A673 (cell line): ENCODE measurements around the gene TRIM46. TPM values are rescaled to one million over a fixed set of nuclear protein-coding genes. Genes with fewer than 3 reads are reported as not detected.

Experiments
- BruUV-seq: library from RNA; stranded (reverse); fragments of 400-500 nt; replicated peaks from 2 replicates; lab custom pipeline; 2021; lab: Mats Ljungman, UMichigan
- CTCF ChIA-PET: fragments of 300-600 bp; sonication (Branson Sonifier 250); formaldehyde crosslinking; loops from one replicate; lab custom pipeline; 2022; ENCODE audit warnings: antibody characterized with exemption; lab: Charles Lee
- POLR2A ChIA-PET: fragments of 300-600 bp; sonication (Branson Sonifier 250); formaldehyde crosslinking; loops from one replicate; lab custom pipeline; 2022; ENCODE audit warnings: antibody characterized with exemption; ENCODE audit not compliant: low non-redundant PET; lab: Charles Lee
- DNase-seq: peaks from one replicate; pipeline ENCODE4 v3.0.0-alpha.2; 2015; ENCODE audit warnings: low spot score
- H3K27ac ChIP-seq: fragments of 200-600 bp; sonication (generic); 2 replicates; pipeline ENCODE4 v1.5.1; 2016; ENCODE audit warnings: mixed run types, low read depth, mild to moderate bottlenecking, mixed read lengths, antibody characterized with exemption, low read length; ENCODE audit not compliant: poor library complexity, severe bottlenecking
- H3K27me3 ChIP-seq: fragments of 200-600 bp; sonication (generic); replicated peaks from 2 replicates; pipeline ENCODE4 v1.6.1; 2017; ENCODE audit warnings: mixed run types, low read depth, mild to moderate bottlenecking, mixed read lengths, antibody characterized with exemption, low read length; ENCODE audit not compliant: insufficient read depth, poor library complexity
- H3K36me3 ChIP-seq: fragments of 200-600 bp; sonication (generic); 2 replicates; pipeline ENCODE4 v1.6.1; 2016; ENCODE audit warnings: mixed run types, mild to moderate bottlenecking, mixed read lengths, antibody characterized with exemption, low read length; ENCODE audit not compliant: insufficient read depth, poor library complexity, severe bottlenecking
- H3K4me1 ChIP-seq: fragments of 200-600 bp; sonication (generic); 2 replicates; pipeline ENCODE4 v1.6.1; 2017; ENCODE audit warnings: mixed run types, mild to moderate bottlenecking, mixed read lengths, antibody characterized with exemption, low read length; ENCODE audit not compliant: insufficient read depth, poor library complexity, severe bottlenecking
- H3K4me3 ChIP-seq: fragments of 200-600 bp; sonication (generic); 2 replicates; pipeline ENCODE4 v1.5.1; 2016; ENCODE audit warnings: low read depth, mixed run types, mild to moderate bottlenecking, mixed read lengths, low read length; ENCODE audit not compliant: poor library complexity, severe bottlenecking
- H3K9me3 ChIP-seq: fragments of 200-600 bp; sonication (generic); 2 replicates; pipeline ENCODE4 v1.6.1; 2016; ENCODE audit warnings: mixed run types, low read depth, mild to moderate bottlenecking, mixed read lengths, antibody characterized with exemption, low read length; ENCODE audit not compliant: poor library complexity, severe bottlenecking
- EZH2 ChIP-seq: fragments of 200-600 bp; sonication (generic); IDR thresholded peaks from 2 replicates; pipeline ENCODE4 v1.6.1; 2017; ENCODE audit warnings: borderline replicate concordance, low read depth, mild to moderate bottlenecking, mixed read lengths, antibody characterized with exemption, low read length; ENCODE audit not compliant: poor library complexity, severe bottlenecking
- intact Hi-C: fragments of 100-400 bp; cut with micrococcal nuclease; formaldehyde crosslinking; loops from one replicate; pipeline ENCODE4 v1.10.0; 2022; ENCODE audit not compliant: unreplicated experiment
- total RNA-seq: library from RNA; stranded (reverse); gene quantifications from 2 replicates; pipeline ENCODE4 v1.2.3, GENCODE V29; 2021
- TF ChIP-seq, protein P1 (sequence below): fragments of 300-800, 200-600 bp; sonication (generic); conservative IDR thresholded peaks from 2 replicates; pipeline ENCODE4 v1.5.1; 2017; ENCODE audit warnings: low read depth, mild to moderate bottlenecking, antibody characterized with exemption, low read length, moderate library complexity, mixed read lengths

TRIM46 gene
- total RNA-seq, 1 experiment from 2014 or later = 5.1 TPM

DNA sequence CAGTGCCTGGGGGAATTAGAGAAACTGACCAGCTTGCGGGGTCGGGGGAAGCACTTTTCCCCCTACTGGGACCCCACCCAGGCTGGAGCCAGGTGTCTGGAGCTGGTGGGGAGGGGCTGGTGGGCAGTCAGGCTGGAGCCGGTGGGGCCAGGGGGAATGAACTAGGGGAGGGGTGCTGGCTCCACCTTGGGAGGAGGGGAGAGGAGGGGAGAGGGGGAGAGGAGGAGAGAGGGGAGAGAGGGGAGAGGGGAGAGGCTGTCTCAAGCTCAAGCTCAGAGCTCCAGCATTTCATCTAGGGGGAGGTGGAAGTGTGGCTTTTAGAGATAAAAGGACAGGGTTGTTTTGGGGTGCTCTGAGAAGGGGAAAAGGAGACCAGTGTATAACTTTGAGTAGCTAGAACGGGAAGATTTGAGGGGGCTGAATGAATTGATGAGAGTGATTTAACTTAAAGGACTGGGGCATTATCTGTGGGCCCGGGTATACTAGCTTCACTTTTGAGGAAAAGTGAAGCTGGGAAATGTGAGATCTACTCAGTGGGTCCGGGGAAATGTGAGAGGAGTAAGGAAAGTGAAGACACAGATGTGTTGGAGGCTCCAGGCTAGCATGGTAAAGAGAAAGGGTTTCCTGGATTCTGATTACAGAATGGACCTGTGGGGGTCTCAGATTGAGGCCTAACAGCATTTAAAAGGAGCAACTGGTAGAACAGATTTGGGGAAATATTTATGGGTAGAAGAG, 43.2 kb upstream of the TRIM46 start:
- H3K4me3 ChIP-seq = no peak overlapping the region
- intact Hi-C loops = no loop called here
- H3K4me1 ChIP-seq = peaks cover 43% of the 10 kb centered on the region
- BruUV-seq = no TSS peak
- CTCF ChIA-PET = interaction anchor here (0.7 kb wide), 1 partner anchor 42 kb away, joined by 3 read pairs; the partner anchor contains the start of gene KRTCAP2
- no peak for DNase-seq
- TF ChIP-seq EZH2 = no peak
- TF ChIP-seq, protein P1, sequence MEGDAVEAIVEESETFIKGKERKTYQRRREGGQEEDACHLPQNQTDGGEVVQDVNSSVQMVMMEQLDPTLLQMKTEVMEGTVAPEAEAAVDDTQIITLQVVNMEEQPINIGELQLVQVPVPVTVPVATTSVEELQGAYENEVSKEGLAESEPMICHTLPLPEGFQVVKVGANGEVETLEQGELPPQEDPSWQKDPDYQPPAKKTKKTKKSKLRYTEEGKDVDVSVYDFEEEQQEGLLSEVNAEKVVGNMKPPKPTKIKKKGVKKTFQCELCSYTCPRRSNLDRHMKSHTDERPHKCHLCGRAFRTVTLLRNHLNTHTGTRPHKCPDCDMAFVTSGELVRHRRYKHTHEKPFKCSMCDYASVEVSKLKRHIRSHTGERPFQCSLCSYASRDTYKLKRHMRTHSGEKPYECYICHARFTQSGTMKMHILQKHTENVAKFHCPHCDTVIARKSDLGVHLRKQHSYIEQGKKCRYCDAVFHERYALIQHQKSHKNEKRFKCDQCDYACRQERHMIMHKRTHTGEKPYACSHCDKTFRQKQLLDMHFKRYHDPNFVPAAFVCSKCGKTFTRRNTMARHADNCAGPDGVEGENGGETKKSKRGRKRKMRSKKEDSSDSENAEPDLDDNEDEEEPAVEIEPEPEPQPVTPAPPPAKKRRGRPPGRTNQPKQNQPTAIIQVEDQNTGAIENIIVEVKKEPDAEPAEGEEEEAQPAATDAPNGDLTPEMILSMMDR = no peak
- H3K27me3 ChIP-seq = no peaks in the 10 kb centered on the region
- no peaks in the 10 kb centered on the region for H3K9me3 ChIP-seq
- H3K27ac ChIP-seq = no peak overlapping the region
- H3K36me3 ChIP-seq = no peaks in the 10 kb centered on the region
- POLR2A ChIA-PET = no interaction called here

DNA sequence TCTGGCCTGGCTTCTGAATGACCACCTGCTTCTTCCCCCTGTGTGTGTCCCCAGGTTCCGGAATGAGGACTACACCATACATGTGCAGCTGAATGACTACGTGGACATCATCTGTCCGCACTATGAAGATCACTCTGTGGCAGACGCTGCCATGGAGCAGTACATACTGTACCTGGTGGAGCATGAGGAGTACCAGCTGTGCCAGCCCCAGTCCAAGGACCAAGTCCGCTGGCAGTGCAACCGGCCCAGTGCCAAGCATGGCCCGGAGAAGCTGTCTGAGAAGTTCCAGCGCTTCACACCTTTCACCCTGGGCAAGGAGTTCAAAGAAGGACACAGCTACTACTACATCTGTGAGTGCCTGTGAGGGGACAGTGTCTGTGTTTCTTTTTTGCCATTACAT, 42.4 kb upstream of the TRIM46 start:
- DNase-seq = no peak
- Histone ChIP-seq H3K4me1 (peaks cover 43% of the 10 kb centered on the region), H3K36me3 (no peaks in the 10 kb centered on the region), H3K27ac (no peak overlapping the region), H3K27me3 (no peaks in the 10 kb centered on the region), H3K9me3 (no peaks in the 10 kb centered on the region), H3K4me3 (no peak overlapping the region)
- BruUV-seq = no TSS peak
- intact Hi-C loops = no loop called here
- TF ChIP-seq EZH2 = no peak
- TF ChIP-seq, protein P1 = no peak
- POLR2A ChIA-PET = no interaction called here
- CTCF ChIA-PET = interaction anchor here (0.7 kb wide), 1 partner anchor 42 kb away, joined by 3 read pairs; the partner anchor contains the start of gene KRTCAP2

DNA sequence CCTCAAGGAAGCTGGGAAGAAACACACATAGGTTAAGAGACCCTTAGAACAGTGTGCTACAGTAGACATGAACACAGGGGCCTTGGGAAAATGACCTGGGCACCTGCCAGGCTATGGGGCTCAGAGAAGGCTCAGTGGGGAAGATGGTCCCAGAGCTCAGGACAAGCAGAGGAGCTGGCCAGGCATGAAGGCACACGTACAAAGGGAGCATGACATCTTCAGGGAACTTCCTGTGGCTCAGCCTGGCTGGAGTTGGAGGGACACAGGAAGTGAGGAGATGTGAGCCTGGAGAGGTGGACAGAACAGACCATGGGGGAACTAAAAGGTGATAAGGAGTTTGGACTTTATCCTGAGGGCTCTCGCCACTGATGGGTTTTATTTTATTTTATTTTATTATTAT, 41.8 kb upstream of the TRIM46 start:
- DNase-seq = no peak
- Histone ChIP-seq H3K36me3 (no peaks in the 10 kb centered on the region), H3K9me3 (no peaks in the 10 kb centered on the region), H3K4me3 (no peak overlapping the region), H3K27ac (no peak overlapping the region), H3K27me3 (no peaks in the 10 kb centered on the region), H3K4me1 (peaks cover 40% of the 10 kb centered on the region)
- POLR2A ChIA-PET = no interaction called here
- CTCF ChIA-PET = no interaction called here
- intact Hi-C loops = no loop called here
- BruUV-seq = no TSS peak
- no peak for TF ChIP-seq EZH2
- TF ChIP-seq, protein P1 = no peak
